Activated CD8-positive, alpha-beta memory T cell treated with anti-CD3 and anti-CD28 coated beads for 24 hours (primary cell): ENCODE results near the gene NBDY.

Experiments
- DNase-seq: peaks from one replicate; pipeline ENCODE4 v3.0.0-alpha.2; 2020

Gene NBDY

DNA sequence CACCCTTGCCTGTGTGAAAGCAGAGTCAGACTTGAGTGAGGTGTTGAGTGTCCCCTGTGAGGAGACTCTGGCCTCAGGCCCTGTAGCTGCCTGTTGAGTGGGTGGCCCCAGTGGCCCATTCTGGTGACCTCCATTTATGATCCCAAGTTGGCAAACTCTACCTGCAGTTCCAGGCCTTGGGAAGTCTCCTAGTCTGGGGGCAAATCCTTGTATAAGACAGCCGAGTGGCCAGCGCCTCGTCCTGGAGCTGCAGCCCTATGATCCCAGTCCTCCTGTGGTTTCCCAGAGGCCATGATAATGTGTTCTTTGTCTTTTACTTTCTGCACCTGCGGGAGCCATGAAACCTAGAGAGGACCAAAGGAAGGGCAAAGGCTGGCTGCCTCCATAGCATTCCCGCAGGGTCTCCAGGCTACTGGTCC, 58.7 kb downstream of the NBDY start:
- no peak for DNase-seq

DNA sequence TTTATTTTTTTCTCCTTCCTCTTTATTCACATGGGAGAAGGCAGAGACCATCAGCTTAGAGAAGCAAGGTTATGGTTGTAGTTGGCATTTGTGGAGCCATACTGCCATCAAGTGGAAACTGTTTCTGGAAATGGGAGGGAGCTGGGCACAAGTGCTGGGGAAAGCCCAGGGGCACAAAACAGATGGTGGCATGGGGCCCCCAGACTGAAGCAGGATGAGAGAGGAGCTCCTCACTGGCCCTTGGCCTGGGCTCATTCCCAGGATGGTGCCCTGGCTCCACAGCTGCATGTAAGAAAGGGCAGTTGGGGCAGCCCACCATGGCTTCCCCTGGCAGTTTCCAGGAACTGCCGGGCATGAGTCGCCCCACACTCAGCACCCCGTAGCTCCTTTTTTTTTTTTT, 59.2 kb downstream of the NBDY start:
- DNase-seq: peak; percentile 58

DNA sequence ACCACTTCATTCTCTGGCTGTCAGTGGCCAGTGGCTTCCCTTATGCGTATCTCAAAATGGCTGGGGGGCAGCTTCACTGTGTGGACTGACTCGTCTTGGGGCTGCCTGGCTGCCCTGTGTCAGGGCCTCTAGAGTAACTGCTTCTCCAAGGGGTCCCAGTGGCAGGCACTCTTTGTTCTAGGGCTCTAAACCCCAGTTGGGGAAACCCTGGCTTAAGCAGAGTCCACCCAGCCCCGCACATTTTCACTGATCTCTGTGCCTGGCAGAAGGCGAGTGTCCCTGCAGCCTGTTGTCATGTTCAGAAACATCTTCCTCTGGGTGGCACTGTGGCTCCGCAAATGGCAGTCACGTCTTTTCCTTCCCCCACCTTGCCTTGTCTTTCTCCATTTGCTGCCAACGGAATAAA, 59.7 kb downstream of the NBDY start:
- DNase-seq: peak; percentile 87

DNA sequence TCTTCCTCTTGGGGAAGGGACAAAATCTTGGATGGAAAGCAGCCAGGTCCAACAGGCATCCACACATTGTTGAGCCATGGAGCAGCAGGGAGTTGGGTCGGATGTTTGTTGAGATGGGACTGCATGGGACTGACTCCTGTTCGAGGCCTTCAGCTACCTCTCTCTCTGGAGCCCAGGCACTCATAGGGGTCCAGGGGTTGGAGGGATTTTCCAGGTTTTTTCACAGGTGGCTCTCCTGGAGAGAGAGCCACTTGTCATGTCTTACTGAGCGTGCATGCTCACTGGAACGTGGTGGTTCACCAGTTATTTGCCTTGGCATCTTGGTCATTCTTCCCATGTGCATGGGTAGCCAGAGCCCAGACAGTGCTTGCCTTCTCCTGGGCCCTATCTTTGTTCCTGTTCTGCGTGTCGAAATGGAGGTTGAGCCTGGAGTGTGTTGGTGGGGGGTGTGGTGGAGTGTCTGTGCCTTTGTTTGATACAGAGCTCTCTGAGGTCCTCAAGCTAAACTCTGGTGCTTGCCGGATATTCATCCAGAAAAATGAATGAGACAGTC, 60.6 kb downstream of the NBDY start:
- peak; percentile 52 for DNase-seq

DNA sequence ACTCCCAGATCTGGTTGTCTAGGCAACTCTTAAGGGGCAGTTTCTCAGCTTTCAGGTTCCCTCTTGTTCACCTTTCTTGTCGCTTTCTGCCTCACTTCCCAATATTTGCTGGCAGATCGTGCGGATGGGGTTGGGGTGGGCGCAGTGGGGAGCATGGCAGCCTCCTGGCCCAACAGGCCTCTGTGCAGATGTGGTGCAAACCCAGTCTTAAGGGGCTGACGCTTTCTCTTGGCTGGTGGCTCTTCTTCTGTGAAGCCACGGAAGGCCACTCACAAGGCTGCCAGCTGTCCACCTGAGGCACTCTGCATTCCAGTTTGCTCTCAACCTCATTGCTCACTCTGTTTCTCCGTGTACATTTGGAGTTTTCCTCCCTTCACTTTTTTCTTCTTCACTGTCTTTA, 61.7 kb downstream of the NBDY start:
- DNase-seq: no peak

DNA sequence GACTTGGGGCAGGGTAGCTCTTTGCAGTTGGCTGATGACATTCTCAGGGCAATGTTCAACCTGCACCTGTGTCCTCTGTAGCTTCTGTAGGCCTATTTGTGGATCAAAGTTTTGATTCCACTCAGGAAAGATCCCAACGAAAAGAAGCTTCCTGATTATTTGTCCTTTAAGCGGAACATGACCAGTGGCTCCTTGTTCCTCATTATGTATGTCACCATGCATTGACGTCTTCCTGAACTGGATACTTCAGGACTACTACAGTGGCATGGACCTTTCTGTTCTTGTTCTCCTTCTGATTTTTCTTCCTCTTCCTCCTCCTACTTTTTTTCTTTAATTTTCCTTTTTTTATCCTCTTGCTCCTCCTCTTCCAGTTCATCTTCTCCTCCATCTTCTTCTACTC, 62.4 kb downstream of the NBDY start:
- DNase-seq: no peak

DNA sequence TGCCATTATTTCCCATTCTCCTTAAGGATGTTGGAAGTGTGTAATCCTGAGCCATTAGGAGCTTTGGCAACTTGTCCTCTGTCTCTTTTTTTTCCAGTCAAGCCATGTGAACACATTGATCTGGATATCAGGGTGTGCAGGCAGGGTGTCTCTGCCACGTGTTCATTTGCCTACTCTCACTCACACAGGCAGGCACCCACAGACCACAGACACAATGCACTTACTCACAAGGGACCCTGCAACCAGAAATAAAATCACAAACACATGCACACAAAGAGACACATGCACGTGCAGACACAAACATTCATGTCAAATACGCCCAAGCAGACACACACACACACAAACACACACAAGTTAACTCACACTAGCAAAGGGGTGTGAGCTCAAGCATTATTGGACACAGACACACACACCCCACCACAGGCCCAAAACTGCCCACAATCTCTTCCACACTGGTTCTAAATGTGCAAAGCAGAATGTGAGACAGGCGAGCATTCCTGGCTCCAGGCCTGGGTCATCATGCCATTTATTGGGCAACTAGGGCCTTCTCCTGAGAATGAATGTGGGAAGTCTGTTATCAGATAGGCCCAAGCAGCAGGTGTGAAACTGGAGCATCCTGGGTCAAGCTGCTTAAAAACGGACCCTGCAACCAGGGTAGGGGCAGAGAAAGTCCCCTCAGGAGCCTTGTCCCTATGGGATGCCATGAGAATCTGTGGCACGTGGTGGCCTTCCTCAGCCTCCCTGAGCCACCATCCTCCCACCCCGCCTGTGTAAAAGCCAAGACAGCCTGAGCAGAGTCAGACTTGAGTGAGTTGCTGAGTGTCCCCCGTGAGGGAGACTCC, 63.4 kb downstream of the NBDY start:
- DNase-seq: peak; percentile 53

DNA sequence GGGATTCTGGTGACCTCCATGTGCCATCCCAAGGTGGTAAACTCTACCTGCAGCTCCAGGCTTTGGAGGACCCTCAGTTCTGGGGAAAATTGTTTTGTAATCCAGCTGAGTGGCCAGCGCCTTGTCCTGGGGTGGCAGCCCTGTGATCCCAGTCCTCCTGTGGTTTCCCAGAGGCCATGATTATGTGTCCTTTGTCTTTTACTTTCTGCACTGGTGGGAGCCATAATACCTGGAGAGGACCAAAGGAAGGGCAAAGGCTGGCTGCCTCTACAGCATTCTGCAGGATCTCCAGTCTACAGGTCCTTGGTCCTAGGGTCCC, 64.0 kb downstream of the NBDY start:
- no peak for DNase-seq

DNA sequence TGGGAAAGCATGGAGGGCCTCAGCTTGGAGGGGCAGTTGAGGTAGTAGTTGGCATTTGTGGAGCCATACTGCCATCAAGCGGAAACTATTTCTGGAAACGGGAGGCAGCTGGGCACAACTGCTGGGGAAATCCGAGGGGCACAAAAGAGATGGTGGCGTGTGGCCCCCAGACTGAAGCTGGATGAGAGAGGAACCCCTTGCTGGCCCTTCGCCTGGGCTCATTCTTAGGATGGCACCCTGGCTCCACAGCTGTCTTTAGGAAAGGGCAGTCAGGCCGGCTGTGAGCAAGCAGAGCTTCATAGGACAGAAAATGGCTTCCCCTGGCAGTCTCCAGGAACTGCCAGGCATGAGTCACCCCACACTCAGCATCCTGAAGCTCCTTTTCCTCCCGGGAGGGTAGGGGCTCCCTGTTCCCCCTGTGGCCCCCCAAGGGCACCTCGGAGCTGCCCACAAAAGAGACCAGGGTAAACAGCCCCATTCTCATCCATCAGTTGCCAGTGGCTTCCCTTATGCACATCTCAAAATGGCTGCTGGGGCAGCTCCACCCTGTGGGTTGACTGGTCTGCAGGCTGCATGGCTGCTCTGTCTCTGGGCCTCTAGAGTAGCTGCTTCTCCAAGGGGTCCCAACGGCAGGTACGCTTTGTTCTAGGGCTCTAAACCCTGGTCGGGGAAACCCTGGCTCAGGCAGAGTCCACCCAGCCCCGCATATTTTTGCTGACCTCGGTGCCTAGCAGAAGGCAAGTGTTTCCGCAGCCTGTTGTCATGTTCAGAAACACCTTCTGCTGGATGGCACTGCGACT, 64.7 kb downstream of the NBDY start:
- DNase-seq: no peak

DNA sequence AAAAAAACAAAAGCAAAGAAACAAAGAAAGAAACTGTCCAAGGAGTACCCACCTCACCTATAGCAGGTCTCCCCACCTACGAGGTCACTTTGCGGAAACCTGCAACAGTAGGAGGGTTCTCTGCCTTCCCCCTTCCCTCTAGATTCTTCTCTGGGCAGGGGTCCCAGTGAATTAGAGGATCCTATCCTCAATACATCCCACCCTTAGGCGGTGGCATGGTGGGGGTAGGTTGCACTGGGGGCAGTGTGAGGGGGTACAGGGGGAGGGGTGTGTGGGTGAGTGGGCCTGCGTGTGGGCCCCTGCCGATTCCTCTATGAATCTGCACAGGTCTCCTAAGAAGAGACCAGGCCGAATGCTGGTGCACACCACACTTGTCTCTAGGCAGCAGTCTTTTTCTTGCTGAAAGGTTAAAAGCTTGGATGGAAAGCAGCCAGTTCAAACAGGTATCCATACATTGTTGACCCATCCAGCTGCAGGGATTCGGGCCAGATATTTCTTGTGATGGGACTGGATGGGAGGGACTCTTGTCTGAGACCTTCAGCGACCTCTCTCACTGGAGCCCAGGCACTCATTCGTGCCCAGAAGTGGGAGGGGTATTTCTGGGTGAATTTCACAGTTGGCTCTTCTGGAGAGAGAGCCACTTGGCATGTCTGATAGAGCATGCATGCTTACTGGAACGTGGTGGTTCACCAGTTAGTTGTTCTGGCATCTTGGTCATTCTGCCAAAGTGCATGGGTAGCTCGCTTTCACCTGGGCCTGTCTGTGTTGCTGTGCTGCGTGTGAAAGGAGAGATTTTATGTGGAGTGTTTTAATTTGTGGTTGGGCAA, 65.6 kb downstream of the NBDY start:
- DNase-seq: no peak

DNA sequence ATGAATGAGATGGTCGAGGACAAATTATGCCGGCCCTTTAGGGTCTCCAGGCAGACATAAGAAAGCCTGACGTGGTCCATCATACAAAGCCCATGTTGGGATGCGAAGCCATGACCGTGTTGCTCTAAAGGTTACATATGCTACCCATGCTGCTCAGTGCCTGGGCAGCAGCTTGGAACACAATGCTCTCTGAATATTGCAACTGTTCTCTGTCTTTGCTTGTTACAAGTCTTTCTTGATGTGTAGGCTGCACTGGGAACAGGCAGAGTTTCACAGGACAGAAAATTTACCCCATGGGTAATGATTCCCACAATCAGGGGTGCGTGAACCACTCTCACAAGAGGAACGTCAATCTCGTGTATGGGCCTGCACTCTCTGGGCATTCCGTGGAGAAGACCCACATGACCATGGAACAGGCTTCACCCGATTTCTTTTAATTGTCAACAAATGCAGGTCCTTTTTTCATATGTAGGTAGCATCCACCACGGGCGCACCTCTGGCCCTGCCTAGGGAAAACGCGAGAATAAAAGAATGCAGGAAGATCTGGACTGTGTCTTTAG, 66.3 kb downstream of the NBDY start:
- no peak for DNase-seq

DNA sequence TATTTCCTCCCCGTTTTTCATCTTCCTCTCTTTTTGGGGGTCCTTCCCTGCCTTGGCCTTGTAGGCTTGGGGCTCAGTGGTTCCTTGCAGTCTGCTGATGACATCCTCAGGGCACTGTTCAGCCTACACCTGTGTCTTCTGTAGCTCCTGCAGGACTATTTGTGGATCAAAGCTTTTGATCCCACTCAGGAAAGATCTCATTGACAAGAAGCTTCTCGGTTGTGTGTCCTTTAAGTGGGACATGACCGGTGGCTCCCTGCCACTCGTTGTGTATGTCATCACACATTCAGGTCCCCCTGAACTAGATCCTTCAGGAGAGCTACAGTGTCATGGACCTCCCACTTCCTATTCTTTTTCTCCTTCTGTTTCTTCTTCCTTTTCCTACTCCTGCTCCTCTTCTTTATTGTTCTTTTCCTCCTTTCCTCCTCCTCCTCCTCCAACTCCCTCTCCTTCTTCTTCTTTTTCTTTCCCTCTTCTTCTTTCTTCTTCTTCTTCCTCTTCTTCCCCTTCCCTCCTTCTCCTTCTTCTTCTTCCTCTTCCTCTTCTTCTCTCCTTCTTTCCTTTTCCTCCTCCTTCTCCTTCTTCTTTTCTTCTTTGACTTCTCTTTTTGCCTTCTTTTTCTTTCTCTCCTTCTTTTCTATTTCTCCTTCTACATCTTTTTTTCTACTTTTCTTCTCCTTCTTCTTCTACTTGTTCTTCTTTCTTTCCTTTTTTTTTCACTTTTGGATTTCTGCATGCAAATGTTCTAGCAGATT, 67.8 kb downstream of the NBDY start:
- no peak for DNase-seq

DNA sequence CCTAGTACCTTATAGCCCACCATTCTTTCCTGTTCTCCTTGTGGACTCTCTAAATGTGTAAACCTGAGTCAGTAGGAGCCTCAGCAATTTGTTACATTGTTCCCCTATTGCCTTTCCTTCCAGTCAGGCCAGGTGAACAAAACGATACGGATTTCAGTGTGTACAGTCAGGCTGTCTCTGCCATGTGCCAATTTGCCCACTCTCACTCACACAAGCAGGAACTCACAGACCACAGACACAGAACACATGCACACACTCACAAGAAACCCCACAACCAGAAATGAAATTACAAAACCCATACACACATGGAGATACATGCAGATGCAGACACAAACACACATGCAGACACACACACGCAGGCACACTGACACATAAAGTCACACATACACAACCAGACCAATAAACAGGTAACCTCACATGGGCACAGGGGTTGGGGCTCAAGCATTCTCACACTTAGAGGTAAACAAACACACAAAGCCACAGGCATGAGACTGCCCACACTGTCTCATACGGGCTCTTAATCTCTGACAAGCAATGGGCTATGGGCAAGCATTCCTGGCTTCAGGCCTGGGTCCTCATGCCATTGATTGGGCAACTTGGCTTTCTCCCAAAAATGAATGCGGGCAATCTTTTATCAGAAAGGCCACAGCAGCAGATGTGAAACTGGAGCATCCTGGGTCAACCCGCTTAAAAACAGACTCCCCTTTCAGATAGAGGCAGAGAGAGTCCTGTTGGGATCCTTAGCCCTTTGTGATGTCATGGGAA, 68.7 kb downstream of the NBDY start:
- DNase-seq: peak; percentile 56

DNA sequence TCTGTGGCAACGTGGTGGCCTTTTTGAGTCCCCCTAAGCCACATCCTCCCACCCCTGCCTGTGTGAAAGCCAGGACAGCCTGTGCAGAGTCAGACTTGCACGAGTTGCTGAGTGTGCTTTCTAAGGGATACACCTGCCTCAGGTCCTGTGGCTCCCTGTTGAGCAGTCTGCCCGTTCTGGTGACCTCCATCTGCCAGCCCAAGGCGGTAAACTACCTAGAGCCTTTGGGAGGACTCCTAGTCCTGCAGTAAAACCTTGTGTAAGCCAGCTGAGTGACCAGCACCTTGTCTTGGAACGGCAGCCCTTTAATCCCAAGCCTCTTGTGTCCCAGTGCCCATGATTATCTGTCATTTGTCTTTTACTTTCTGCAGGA, 69.3 kb downstream of the NBDY start:
- DNase-seq: no peak

DNA sequence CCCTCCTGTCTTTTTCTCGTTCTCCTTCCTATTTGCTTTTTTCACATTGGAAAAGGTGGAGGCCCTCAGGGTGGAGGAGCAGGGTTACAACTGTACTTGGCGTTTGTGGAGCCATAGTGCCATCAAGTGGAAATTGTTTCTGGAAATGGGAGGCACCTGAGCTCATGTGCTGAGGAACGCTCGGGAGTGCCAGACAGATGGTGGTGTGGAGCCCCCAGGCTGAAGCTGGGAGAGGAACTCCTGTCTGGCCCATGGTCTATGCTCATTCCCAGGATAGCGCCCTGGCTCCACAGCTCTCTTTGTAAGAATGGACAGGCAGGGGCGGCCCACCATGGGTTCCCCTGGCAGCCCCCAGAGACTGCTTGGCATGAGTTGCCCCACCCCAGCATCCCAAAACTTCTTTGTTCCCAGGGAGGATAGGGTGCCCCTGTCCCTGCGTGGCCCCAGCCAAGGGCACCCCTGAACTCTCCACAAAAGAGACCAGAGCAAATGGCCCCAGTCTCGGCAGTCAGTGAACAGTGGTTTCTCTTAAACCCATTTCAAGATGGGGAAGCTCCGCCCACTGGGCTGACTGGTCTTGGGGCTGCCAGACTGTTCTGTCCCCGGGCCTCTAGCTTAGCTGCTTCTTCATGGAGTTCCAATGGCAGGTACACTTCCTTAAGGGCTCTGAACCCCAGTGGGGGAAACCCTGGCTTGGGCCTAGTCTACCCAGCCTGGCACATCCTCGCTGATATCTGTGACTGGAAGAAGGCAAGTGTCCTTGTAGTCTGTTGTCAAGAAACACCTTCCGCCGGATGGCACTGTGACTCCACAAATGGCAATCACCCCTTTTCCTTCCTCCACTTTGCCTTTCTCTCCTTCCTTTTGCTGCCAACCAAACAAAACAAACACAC, 70.1 kb downstream of the NBDY start:
- DNase-seq: peak; percentile 58

DNA sequence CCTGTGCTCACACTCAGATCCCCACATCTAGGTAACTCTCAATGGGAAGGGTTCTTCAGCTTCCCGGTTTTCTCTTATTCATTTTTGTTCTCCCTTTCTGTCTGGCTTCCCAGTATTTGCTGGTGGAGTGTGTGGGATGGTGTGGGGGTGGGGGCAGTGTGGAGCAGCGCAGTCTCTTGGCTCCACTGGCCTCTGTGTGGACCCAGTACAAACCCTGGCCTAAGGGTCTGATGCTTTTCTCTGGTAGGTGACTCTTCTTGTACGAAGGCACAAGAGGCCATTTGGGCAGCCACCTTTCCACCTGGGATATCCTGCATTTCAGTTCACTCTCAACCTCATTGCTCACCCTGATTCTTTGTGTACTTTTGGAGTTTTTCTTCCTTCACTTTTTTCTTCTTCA, 71.3 kb downstream of the NBDY start:
- DNase-seq: no peak

DNA sequence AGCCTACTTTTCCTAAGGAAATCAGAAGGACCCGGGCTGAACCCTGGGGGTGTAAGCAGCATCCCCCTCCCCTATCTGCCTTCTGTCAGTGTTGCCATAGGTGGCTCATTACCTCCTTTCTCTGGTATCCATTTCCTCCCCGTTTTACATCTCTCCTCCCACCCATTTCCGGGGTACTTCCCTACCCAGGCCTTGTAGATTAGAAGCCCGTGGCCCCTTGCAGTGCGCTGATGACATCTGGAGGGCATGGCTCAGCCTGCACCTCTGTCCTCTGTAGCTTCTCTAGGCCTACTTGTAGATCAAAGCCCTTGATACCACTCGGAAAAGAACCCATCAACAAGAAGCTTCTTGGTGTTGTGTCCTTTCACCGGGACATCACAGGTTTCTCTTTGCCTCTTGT, 71.8 kb downstream of the NBDY start:
- DNase-seq: peak; percentile 67

DNA sequence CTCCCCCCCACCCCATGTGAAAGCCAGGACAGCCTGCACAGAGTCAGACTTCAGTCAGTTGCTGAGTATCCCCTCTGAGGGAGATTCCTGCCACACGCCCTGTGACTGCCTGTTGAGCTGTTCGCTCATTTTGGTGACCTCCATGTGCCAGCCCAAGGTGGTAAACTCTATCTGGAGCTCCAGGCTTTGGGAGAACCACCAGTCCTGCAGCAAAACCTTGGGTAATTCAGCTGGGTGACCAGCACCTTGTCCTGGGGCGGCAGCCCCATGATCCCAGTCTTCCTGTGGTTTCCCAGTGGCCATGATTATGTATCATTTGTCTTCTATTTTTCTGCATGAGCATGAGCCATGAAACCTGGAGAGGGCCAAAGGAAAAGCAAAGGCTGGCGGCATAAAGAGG, 73.4 kb downstream of the NBDY start:
- no peak for DNase-seq

DNA sequence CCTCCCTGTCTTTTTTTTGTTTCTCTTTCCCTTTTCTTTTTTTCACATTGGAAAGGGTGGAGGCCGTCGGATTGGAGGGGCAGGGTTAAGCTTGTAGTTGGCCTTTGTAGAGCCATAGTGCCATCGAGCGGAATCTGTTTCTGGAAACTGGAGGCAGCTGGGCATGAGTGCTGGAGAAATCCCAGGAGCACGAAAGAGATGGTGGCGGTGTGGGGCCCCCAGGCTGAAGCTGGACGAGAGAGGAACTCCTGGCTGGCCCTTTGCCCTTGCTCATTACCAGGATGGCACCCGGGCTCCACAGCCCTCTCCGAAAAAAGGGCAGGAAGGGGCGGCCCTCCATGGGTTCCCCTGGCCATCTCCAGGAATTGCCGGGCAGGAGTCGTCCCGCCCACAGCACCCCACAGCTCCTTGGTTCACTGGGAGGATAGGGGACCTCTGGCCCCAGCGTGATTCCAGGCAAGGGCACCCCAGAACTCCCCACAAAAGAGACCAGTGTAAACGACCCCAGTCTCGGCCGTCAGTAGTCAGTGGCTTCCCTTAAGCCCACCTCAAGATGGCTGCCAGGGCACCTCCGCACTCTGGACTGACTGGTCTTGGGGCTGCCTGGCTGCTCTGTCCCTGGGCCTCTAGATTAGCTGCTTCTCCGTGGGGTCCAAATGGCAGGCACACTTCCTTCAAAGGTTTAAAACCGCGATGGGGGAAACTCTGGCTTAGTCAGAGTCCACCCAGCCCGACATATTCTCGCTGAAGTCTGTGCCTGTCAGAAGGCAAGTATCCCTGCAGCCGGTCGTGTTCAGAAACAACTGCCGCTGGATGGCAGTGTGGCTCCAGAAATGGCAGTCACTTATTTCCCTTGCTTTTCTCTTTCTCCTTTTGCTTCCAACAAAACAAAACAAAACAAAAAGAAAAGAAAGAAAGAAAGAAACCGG, 74.1 kb downstream of the NBDY start:
- peak; percentile 90 for DNase-seq
